Lower leg skin (tissue), 3 donors: ENCODE results near the gene CXCL14.

Experiments used
- POLR2A ChIP-seq, 2 donors: fragments of 450-650 bp; IDR thresholded peaks; one replicate each; pipeline ENCODE4 v1.6.1; 2016 to 2017; ENCODE audit warnings: antibody characterized with exemption in 2 of 2, mild to moderate bottlenecking in 1 of 2, moderate library complexity in 1 of 2
- TF ChIP-seq, protein P1 (sequence below), 3 donors: fragments of 450-650 bp; IDR thresholded peaks; one replicate each; pipeline ENCODE4 v1.5.1; 2016; ENCODE audit warnings: antibody characterized with exemption in 3 of 3, mild to moderate bottlenecking in 3 of 3, moderate library complexity in 2 of 3

DNA sequence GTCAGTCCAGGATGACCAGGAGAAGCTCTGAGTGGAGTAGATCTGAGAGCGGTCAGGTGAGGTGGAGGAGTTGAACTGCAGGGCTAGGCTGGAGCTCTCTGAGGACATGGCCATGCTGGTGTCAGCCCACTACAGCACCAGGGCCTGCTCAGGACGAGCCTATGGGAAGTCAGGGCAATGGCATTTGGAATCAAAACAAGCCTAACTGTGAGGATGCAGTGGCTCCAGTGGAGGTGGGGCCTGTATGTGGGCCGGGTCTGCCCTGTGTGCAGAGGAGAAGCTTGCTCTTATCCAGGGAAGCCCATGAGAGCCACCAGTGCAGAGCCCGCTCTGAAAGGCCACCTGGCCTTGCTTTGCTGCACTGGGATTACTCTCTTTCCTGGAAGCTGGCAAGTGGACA, 11.1 kb downstream of the CXCL14 start:
- TF ChIP-seq, protein P1, sequence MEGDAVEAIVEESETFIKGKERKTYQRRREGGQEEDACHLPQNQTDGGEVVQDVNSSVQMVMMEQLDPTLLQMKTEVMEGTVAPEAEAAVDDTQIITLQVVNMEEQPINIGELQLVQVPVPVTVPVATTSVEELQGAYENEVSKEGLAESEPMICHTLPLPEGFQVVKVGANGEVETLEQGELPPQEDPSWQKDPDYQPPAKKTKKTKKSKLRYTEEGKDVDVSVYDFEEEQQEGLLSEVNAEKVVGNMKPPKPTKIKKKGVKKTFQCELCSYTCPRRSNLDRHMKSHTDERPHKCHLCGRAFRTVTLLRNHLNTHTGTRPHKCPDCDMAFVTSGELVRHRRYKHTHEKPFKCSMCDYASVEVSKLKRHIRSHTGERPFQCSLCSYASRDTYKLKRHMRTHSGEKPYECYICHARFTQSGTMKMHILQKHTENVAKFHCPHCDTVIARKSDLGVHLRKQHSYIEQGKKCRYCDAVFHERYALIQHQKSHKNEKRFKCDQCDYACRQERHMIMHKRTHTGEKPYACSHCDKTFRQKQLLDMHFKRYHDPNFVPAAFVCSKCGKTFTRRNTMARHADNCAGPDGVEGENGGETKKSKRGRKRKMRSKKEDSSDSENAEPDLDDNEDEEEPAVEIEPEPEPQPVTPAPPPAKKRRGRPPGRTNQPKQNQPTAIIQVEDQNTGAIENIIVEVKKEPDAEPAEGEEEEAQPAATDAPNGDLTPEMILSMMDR (IDR thresholded peaks at IDR 0.05), result no peak
- no peak for TF ChIP-seq POLR2A (IDR thresholded peaks at IDR 0.05)
